Caco-2 (cell line): ENCODE measurements around the gene FRAS1. TPM values are rescaled to one million over a fixed set of nuclear protein-coding genes. Genes with fewer than 3 reads are reported as not detected.

Experiments used
- BruUV-seq: library from RNA; stranded (reverse); fragments of 400-500 nt; replicated peaks from 2 replicates; lab custom pipeline; 2021; lab: Mats Ljungman, UMichigan
- CTCF ChIA-PET: fragments of 300-600 bp; sonication (Branson Sonifier 250); formaldehyde crosslinking; loops from one replicate; lab custom pipeline; 2022; ENCODE audit warnings: antibody characterized with exemption; lab: Charles Lee
- POLR2A ChIA-PET: fragments of 300-600 bp; sonication (Branson Sonifier 250); formaldehyde crosslinking; loops from one replicate; lab custom pipeline; 2022; ENCODE audit warnings: antibody characterized with exemption; lab: Charles Lee
- DNase-seq, 2 experiments: peaks; one replicate each; pipeline versions ENCODE4 v3.0.0 to v3.0.0-alpha.2; 2020 to 2022
- H3K27me3 ChIP-seq: replicated peaks from 2 replicates; pipeline ENCODE4 v1.6.0; 2011; ENCODE audit warnings: low read length; ENCODE audit not compliant: control insufficient read depth, insufficient read depth
- H3K36me3 ChIP-seq: 2 replicates; pipeline ENCODE4 v1.5.1; 2011; ENCODE audit warnings: low read length; ENCODE audit not compliant: control insufficient read depth, insufficient read depth
- H3K4me1 ChIP-seq: fragments of 250-450 bp; sonication (Bioruptor Pico); 2 replicates; pipeline ENCODE4 v1.5.1; 2020; ENCODE audit warnings: mild to moderate bottlenecking
- H3K4me3 ChIP-seq: 2 replicates; pipeline ENCODE4 v1.5.1; 2011; ENCODE audit warnings: low read depth, mild to moderate bottlenecking, control low read depth, low read length
- H3K9me3 ChIP-seq: fragments of 250-450 bp; sonication (Bioruptor Pico); 2 replicates; pipeline ENCODE4 v1.5.1; 2020; ENCODE audit warnings: mild to moderate bottlenecking, moderate library complexity
- H3K27ac Mint-ChIP-seq: one replicate; pipeline ENCODE4 v1.8.0; 2022; ENCODE audit warnings: mixed read lengths; ENCODE audit not compliant: unreplicated experiment
- H3K27me3 Mint-ChIP-seq: one replicate; pipeline ENCODE4 v1.8.0; 2022; ENCODE audit warnings: mixed read lengths; ENCODE audit not compliant: insufficient read depth, unreplicated experiment
- H3K36me3 Mint-ChIP-seq: one replicate; pipeline ENCODE4 v1.8.0; 2022; ENCODE audit warnings: mild to moderate bottlenecking, mixed read lengths; ENCODE audit not compliant: insufficient read depth, unreplicated experiment
- H3K4me1 Mint-ChIP-seq: one replicate; pipeline ENCODE4 v1.8.0; 2022; ENCODE audit warnings: low read depth, mixed read lengths; ENCODE audit not compliant: unreplicated experiment
- H3K4me3 Mint-ChIP-seq: one replicate; pipeline ENCODE4 v1.8.0; 2022; ENCODE audit warnings: mild to moderate bottlenecking, moderate library complexity, mixed read lengths; ENCODE audit not compliant: unreplicated experiment
- H3K9me3 Mint-ChIP-seq: one replicate; pipeline ENCODE4 v1.8.0; 2022; ENCODE audit warnings: mixed read lengths; ENCODE audit not compliant: unreplicated experiment
- CTCF ChIP-seq, 2 experiments: fragments of 200-600 bp in 1 of 2; IDR thresholded peaks; 1 replicate in 1 of 2; 2 replicates in 1 of 2; pipeline versions ENCODE4 v1.5.1 to v1.8.0; 2011 to 2022; ENCODE audit warnings: antibody characterized with exemption in 1 of 2, control low read depth in 1 of 2, inconsistent platforms in 1 of 2, low read depth in 1 of 2, low read length in 1 of 2, mild to moderate bottlenecking in 1 of 2, moderate library complexity in 1 of 2; ENCODE audit not compliant: insufficient read depth in 1 of 2, severe bottlenecking in 1 of 2, unreplicated experiment in 1 of 2
- intact Hi-C: fragments of 100-400 bp; cut with micrococcal nuclease; formaldehyde crosslinking; loops from one replicate; pipeline ENCODE4 v1.10.0; 2022; ENCODE audit not compliant: unreplicated experiment
- total RNA-seq: library from RNA; stranded (reverse); gene quantifications from 2 replicates; pipeline ENCODE4 v1.2.3, GENCODE V29; 2022

FRAS1 gene
- total RNA-seq, 1 experiment from 2014 or later: 40.8 TPM

GRCh38 chr4:78513411-78513975 is 456.4 kb downstream of the FRAS1 start:
- no TSS peak for BruUV-seq
- Mint-ChIP-seq H3K36me3 (no peaks in the 10 kb centered on the region), H3K27me3 (no peaks in the 10 kb centered on the region), H3K9me3 (no peaks in the 10 kb centered on the region), H3K4me1 (peaks cover 11% of the 10 kb centered on the region), H3K4me3 (no peak overlapping the region), H3K27ac (no peak overlapping the region)
- Histone ChIP-seq H3K27me3 (no peaks in the 10 kb centered on the region), H3K4me3 (no peak overlapping the region), H3K4me1 (peaks cover 11% of the 10 kb centered on the region), H3K36me3 (peaks cover 6% of the 10 kb centered on the region), H3K9me3 (no peaks in the 10 kb centered on the region)
- peak in 1 of 2 experiments; percentile 20 for DNase-seq
- intact Hi-C loops: loop anchor here (10.0 kb wide), 2 partner anchors 179 to 339 kb away; no protein-coding TSS in a partner anchor
- no peak for TF ChIP-seq CTCF (IDR thresholded peaks at IDR 0.05; ENCODE audit: insufficient read depth in 1 of 2, low read depth in 1 of 2, low read length in 1 of 2, severe bottlenecking in 1 of 2, unreplicated experiment in 1 of 2)
- ChIA-PET CTCF (no interaction called here), POLR2A (no interaction called here)

- CTCF ChIA-PET: no interaction called here
- POLR2A ChIA-PET: no interaction called here
- peaks cover 11% of the 10 kb centered on the region for H3K4me1 Mint-ChIP-seq
- TF ChIP-seq CTCF (IDR thresholded peaks at IDR 0.05; ENCODE audit: insufficient read depth in 1 of 2, low read depth in 1 of 2, low read length in 1 of 2, severe bottlenecking in 1 of 2, unreplicated experiment in 1 of 2): peak; percentile 54 to 55
- H3K9me3 Mint-ChIP-seq: no peaks in the 10 kb centered on the region
- peaks cover 11% of the 10 kb centered on the region for H3K4me1 ChIP-seq
- no peaks in the 10 kb centered on the region for H3K27me3 ChIP-seq
- peak in 1 of 2 experiments; percentile 37 for DNase-seq
- H3K36me3 Mint-ChIP-seq: peaks cover 7% of the 10 kb centered on the region
- peaks cover 3% of the 10 kb centered on the region; the same call in 1 of the 2 replicates for H3K36me3 ChIP-seq
- H3K4me3 Mint-ChIP-seq: no peak overlapping the region
- H3K9me3 ChIP-seq: no peaks in the 10 kb centered on the region
- H3K4me3 ChIP-seq: no peak overlapping the region
- no peaks in the 10 kb centered on the region for H3K27me3 Mint-ChIP-seq
- no TSS peak for BruUV-seq
- H3K27ac Mint-ChIP-seq: no peak overlapping the region
- intact Hi-C loops: loop anchor here (1.0 to 10.0 kb wide), 5 partner anchors 182 to 558 kb away; no protein-coding TSS in a partner anchor
Measured at GRCh38 chr4:78517050-78517652, 460.0 kb downstream of the FRAS1 start.

- intact Hi-C loops: loop anchor here (10.0 kb wide), 2 partner anchors 184 to 344 kb away; no protein-coding TSS in a partner anchor
- ChIA-PET CTCF (interaction anchor here (0.8 kb wide), 1 partner anchor 459 kb away, joined by 3 read pairs; no protein-coding TSS in a partner anchor), POLR2A (no interaction called here)
- peaks cover 3% of the 10 kb centered on the region for H3K36me3 ChIP-seq
- Mint-ChIP-seq H3K9me3 (no peaks in the 10 kb centered on the region), H3K4me3 (no peak overlapping the region), H3K36me3 (peaks cover 7% of the 10 kb centered on the region), H3K27me3 (no peaks in the 10 kb centered on the region), H3K4me1 (peaks cover 11% of the 10 kb centered on the region), H3K27ac (no peak overlapping the region)
- TF ChIP-seq CTCF (IDR thresholded peaks at IDR 0.05; ENCODE audit: insufficient read depth in 1 of 2, low read depth in 1 of 2, low read length in 1 of 2, severe bottlenecking in 1 of 2, unreplicated experiment in 1 of 2): no peak
- H3K4me3 ChIP-seq: no peak overlapping the region
- no peaks in the 10 kb centered on the region for H3K27me3 ChIP-seq
- no TSS peak for BruUV-seq
- H3K9me3 ChIP-seq: no peaks in the 10 kb centered on the region
- DNase-seq: no peak
- H3K4me1 ChIP-seq: peaks cover 2% of the 10 kb centered on the region; the same call in 1 of the 2 replicates
Measured at GRCh38 chr4:78518561-78518960, 461.4 kb downstream of the FRAS1 start.
